ENCODE results near the gene NHLH1.

- no peak for TF ChIP-seq CTCF (IDR thresholded peaks at IDR 0.05)
- TF ChIP-seq POLR2A (IDR thresholded peaks at IDR 0.05), result no peak
- no peak for TF ChIP-seq POLR2AphosphoS5 (IDR thresholded peaks at IDR 0.05)
- no peak for TF ChIP-seq EP300 (IDR thresholded peaks at IDR 0.05)
Observed at GRCh38 chr1:160360227-160360695, 6.6 kb upstream of the NHLH1 start.
